ENCODE measurements around the gene ARHGAP22. TPM values are rescaled to one million over a fixed set of nuclear protein-coding genes. Genes with fewer than 3 reads are reported as not detected.

ARHGAP22 gene
- total RNA-seq, 1 experiment from 2014 or later: 9.9 TPM

DNA sequence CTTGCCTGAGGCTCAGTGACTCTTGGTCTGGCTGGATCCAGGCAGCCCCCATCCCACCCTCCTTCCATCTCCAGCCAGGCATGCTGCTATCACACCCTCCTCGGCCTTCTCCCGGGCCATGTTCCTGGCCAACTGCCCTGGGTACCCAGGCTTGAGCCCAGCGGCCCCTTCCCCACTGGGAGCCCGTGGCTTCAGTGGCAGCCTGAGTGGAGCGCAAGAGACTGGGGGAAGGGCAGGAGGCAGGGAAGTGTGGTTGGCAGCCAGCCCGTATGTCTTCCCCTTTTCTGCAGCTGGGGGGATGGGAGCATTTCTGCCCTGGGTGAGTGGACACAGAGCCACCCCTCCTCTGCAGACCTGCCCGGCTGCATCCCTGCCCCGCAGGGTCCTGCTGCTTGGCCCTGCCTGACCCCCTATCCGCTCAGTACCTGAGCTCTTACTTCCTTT is 148.5 kb downstream of the ARHGAP22 start:
- H3K4me3 ChIP-seq (replicated peaks in 1 of 2; ENCODE audit: low read depth in 1 of 2, low read length in 2 of 2): no peak overlapping the region
- H3K9me3 ChIP-seq (ENCODE audit: control insufficient read depth in 1 of 2, insufficient read depth in 1 of 2, low read depth in 1 of 2, low read length in 2 of 2): no peaks in the 10 kb centered on the region
- no peaks in the 10 kb centered on the region for H3K4me1 ChIP-seq (ENCODE audit: control insufficient read depth in 1 of 2, insufficient read depth in 2 of 2, low read length in 2 of 2)
- POLR2A ChIA-PET: no interaction called here
- CTCF ChIA-PET: no interaction called here
- DNase-seq (ENCODE audit: low read depth, low spot score): no peak
- H4K20me1 ChIP-seq (ENCODE audit: insufficient read depth): no peaks in the 10 kb centered on the region
- H3K9me2 ChIP-seq (ENCODE audit: insufficient read depth): no peaks in the 10 kb centered on the region
- H3K9ac ChIP-seq (ENCODE audit: low read length): no peak overlapping the region
- TF ChIP-seq JUND (IDR thresholded peaks at IDR 0.05) (no peak), SP1 (IDR thresholded peaks at IDR 0.05; ENCODE audit: low read depth) (no peak), YY1 (IDR thresholded peaks at IDR 0.05; ENCODE audit: extremely low read depth, insufficient replicate concordance, low read depth, low read length) (no peak), CBX3 (IDR thresholded peaks at IDR 0.05; ENCODE audit: low read depth) (no peak), EZH2phosphoT487 (IDR thresholded peaks at IDR 0.05; ENCODE audit: borderline replicate concordance) (no peak)
- TF ChIP-seq, protein P1, sequence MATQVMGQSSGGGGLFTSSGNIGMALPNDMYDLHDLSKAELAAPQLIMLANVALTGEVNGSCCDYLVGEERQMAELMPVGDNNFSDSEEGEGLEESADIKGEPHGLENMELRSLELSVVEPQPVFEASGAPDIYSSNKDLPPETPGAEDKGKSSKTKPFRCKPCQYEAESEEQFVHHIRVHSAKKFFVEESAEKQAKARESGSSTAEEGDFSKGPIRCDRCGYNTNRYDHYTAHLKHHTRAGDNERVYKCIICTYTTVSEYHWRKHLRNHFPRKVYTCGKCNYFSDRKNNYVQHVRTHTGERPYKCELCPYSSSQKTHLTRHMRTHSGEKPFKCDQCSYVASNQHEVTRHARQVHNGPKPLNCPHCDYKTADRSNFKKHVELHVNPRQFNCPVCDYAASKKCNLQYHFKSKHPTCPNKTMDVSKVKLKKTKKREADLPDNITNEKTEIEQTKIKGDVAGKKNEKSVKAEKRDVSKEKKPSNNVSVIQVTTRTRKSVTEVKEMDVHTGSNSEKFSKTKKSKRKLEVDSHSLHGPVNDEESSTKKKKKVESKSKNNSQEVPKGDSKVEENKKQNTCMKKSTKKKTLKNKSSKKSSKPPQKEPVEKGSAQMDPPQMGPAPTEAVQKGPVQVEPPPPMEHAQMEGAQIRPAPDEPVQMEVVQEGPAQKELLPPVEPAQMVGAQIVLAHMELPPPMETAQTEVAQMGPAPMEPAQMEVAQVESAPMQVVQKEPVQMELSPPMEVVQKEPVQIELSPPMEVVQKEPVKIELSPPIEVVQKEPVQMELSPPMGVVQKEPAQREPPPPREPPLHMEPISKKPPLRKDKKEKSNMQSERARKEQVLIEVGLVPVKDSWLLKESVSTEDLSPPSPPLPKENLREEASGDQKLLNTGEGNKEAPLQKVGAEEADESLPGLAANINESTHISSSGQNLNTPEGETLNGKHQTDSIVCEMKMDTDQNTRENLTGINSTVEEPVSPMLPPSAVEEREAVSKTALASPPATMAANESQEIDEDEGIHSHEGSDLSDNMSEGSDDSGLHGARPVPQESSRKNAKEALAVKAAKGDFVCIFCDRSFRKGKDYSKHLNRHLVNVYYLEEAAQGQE (IDR thresholded peaks at IDR 0.05; ENCODE audit: low read depth): no peak
- TF ChIP-seq, protein P2, sequence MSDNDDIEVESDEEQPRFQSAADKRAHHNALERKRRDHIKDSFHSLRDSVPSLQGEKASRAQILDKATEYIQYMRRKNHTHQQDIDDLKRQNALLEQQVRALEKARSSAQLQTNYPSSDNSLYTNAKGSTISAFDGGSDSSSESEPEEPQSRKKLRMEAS (IDR thresholded peaks at IDR 0.05): no peak
- no peak for ATAC-seq
- no peak overlapping the region for H3K27ac ChIP-seq (ENCODE audit: low read depth, low read length)
- no TSS peak for BruUV-seq (replicated peaks)
- RAD21 ChIA-PET (ENCODE audit: low non-redundant PET in 1 of 2, low total read pairs in 2 of 2, uncharacterized antibody in 2 of 2, unreplicated experiment in 2 of 2): no interaction called here
- H3K36me3 ChIP-seq (ENCODE audit: control insufficient read depth in 1 of 2, insufficient read depth in 2 of 2, low read length in 2 of 2): no peaks in the 10 kb centered on the region
- H3K27me3 ChIP-seq (ENCODE audit: insufficient read depth, low read length): no peaks in the 10 kb centered on the region
- H2AFZ ChIP-seq (ENCODE audit: low read depth, low read length, poor library complexity, severe bottlenecking): no peak overlapping the region
- H3K4me2 ChIP-seq (ENCODE audit: low read length): no peak overlapping the region
- intact Hi-C loops (cut with micrococcal nuclease): no loop called here
- H3K79me2 ChIP-seq (ENCODE audit: insufficient read depth, low read length): no peaks in the 10 kb centered on the region

All from HCT116 (cell line).